Gastrocnemius medialis (tissue), 4 donors: ENCODE data around the gene SPTBN1. TPM values are rescaled to one million over a fixed set of nuclear protein-coding genes. Genes with fewer than 3 reads are reported as not detected.
A peak's percentile ranks its signal among the peaks of the same experiment; 100 is the strongest.

Experiments
- ATAC-seq, 2 donors: fragments of 150-250 bp; one replicate each; pipeline ENCODE4 v1.9.1; 2016
- DNase-seq, 2 donors: peaks; one replicate each; pipeline ENCODE4 v3.0.0-alpha.2; 2019
- H3K27ac ChIP-seq, 4 donors: fragments of 200-600 bp; sonication (generic); 1 replicate in 1 of 4; 2 replicates in 3 of 4; pipeline ENCODE4 v1.5.1; 2016 to 2018; ENCODE audit warnings: mild to moderate bottlenecking in 2 of 4, moderate library complexity in 1 of 4
- H3K27me3 ChIP-seq, 3 donors: fragments of 200-600 bp; sonication (generic) in 2 of 3; 1 replicate in 1 of 3; 2 replicates in 2 of 3; pipeline versions ENCODE4 v1.5.1 to v1.6.0; 2016 to 2019; ENCODE audit warnings: mild to moderate bottlenecking in 1 of 3, moderate library complexity in 1 of 3
- H3K36me3 ChIP-seq, 2 donors: fragments of 200-600 bp; sonication (generic) in 1 of 2; one replicate each; pipeline ENCODE4 v1.5.1; 2017 to 2018
- H3K4me1 ChIP-seq, 2 donors: fragments of 200-600 bp; sonication (generic) in 1 of 2; one replicate each; pipeline ENCODE4 v1.5.1; 2016 to 2017; ENCODE audit warnings: mild to moderate bottlenecking in 2 of 2
- H3K4me3 ChIP-seq, 4 donors: fragments of 200-600 bp; sonication (generic) in 3 of 4; 1 replicate in 1 of 4; 2 replicates in 3 of 4; pipeline ENCODE4 v1.5.1; 2016 to 2019; ENCODE audit warnings: mild to moderate bottlenecking in 2 of 4
- H3K9me3 ChIP-seq, 3 donors: fragments of 200-600 bp; sonication (generic) in 2 of 3; 1 replicate in 1 of 3; 2 replicates in 2 of 3; pipeline ENCODE4 v1.5.1; 2016 to 2019
- CTCF ChIP-seq, 5 experiments: fragments of 450-650 bp in 3 of 5; fragments of 200-600 bp in 2 of 5; sonication (generic) in 2 of 5; IDR thresholded peaks in 4 of 5; conservative IDR thresholded peaks in 1 of 5; 1 replicate in 4 of 5; 2 replicates in 1 of 5; pipeline ENCODE4 v1.5.1; 2016 to 2019; ENCODE audit warnings: antibody characterized with exemption in 5 of 5, mild to moderate bottlenecking in 3 of 5, moderate library complexity in 3 of 5
- POLR2A ChIP-seq, 2 donors: fragments of 450-650 bp; IDR thresholded peaks; one replicate each; pipeline ENCODE4 v1.6.1; 2017; ENCODE audit warnings: antibody characterized with exemption in 2 of 2, mild to moderate bottlenecking in 2 of 2, moderate library complexity in 2 of 2
- in situ Hi-C, 4 donors: fragments of 200-750 bp; cut with MboI; loops; one replicate each; pipeline versions ENCODE4 v1.15.0 to v1.8.0; 2017; ENCODE audit warnings: low sequenced_read_pairs in 4 of 4
- intact Hi-C: fragments of 100-400 bp; cut with DNase I; formaldehyde crosslinking; loops from one replicate; pipeline ENCODE4 v1.15.1; 2023; ENCODE audit warnings: low total_unique reads
- total RNA-seq, 4 donors: library from RNA; depleted of rRNA; stranded (reverse); fragments of >200 nt; gene quantifications; one replicate each; pipeline versions ENCODE4 v1.1.0 to v1.2.3, GENCODE V29; 2016

SPTBN1 gene
- total RNA-seq, 4 donors from 2014 or later = 107 to 191 (median 119) TPM

DNA sequence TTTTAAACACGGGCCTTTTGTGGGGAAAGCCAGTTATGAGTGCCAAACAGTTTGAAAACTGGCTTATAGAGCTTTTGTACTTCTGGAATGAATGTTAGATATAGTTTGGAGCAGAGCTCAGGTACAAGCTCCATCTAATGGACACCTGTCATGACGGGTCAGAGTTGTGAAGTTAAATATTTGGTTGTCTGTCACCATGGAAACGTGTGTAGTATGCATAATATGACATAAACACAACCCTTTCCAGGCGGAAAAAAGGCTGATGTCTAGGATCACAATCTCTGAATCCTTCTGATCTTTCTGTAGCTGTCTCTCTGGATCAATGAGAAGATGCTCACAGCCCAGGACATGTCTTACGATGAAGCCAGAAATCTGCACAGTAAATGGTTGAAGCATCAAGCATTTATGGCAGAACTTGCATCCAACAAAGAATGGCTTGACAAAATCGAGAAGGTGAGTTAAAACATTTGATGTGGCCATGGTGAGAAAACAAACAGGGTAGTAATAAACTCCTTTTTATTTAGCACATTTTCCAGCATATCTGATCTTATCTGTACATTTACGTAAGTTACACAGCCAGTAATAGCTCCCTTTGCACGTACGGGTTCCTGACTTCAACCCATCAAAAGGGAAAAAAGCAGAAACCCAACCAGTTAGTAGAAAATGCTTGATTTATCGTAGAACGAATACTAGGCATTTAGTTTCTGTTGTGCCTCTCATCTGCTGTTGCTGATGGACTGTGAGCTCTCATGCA, 186.7 kb downstream of the SPTBN1 start:
- in situ Hi-C loops = no loop called here
- peaks cover 7 to 31% of the 10 kb centered on the region in 2 donors for H3K4me1 ChIP-seq

DNA sequence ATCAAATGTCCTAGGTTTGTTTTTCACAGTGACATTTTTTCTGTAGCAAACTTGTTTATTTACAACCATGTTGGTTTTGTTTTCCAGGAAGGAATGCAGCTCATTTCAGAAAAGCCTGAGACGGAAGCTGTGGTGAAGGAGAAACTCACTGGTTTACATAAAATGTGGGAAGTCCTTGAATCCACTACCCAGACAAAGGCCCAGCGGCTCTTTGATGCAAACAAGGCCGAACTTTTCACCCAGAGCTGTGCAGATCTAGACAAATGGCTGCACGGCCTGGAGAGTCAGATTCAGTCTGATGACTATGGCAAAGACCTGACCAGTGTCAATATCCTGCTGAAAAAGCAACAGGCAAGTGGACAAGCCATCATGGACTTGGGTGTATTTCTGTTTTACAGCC, 188.1 kb downstream of the SPTBN1 start:
- in situ Hi-C loops (no loop called here), intact Hi-C loops (no loop called here)
- Histone ChIP-seq H3K4me3 (no peak overlapping the region), H3K27ac (no peak overlapping the region), H3K4me1 (peaks cover 7 to 20% of the 10 kb centered on the region in 2 donors), H3K36me3 (peaks cover 2 to 75% of the 10 kb centered on the region in 2 donors), H3K9me3 (no peaks in the 10 kb centered on the region), H3K27me3 (no peaks in the 10 kb centered on the region)
- TF ChIP-seq POLR2A (IDR thresholded peaks at IDR 0.05) = no peak
- no peak for TF ChIP-seq CTCF (IDR thresholded peaks at IDR 0.05 in 4 of 5, conservative IDR thresholded peaks at IDR 0.05 in 1 of 5)
- DNase-seq (no peak), ATAC-seq (no peak)

More for the DNA sequence above, 186.7 kb downstream of the SPTBN1 start:
- H3K36me3 ChIP-seq = peaks cover 2 to 76% of the 10 kb centered on the region in 2 donors
- TF ChIP-seq POLR2A (IDR thresholded peaks at IDR 0.05) (no peak), CTCF (IDR thresholded peaks at IDR 0.05 in 4 of 5, conservative IDR thresholded peaks at IDR 0.05 in 1 of 5) (no peak)
- H3K27ac ChIP-seq = peak overlapping the region in 1 of 4 donors; percentile 45
- H3K9me3 ChIP-seq = no peaks in the 10 kb centered on the region
- DNase-seq (no peak), ATAC-seq (no peak)
- intact Hi-C loops = no loop called here
- no peak overlapping the region for H3K4me3 ChIP-seq
- H3K27me3 ChIP-seq = no peaks in the 10 kb centered on the region

DNA sequence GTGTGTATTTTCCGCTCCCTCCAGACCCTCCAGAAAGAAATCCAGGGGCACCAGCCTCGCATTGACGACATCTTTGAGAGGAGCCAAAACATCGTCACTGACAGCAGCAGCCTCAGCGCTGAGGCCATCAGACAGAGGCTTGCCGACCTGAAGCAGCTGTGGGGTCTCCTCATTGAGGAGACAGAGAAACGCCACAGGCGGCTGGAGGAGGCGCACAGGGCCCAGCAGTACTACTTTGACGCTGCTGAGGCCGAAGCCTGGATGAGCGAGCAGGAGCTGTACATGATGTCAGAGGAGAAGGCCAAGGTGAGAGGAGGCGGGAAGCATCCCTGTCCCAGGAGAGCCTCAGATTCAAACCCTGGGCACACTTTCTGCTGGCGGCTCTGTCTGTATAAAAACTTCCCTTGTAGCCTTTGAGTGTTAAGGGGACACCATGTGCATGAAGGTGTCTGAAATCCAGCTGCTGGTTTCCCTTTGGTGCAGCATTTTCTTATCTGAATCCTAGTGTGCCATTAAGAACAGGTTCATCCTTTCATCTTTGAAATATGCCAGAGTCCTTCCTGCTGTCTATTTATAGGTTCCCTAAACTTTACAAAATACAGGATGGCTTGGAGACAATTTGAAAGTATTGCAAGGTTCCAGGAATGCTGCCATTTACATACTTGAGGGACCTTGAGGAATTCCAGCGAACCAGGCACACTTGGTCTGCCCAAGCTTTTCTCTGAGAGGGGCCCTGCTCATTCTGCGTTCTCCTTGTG, 190.2 kb downstream of the SPTBN1 start:
- TF ChIP-seq POLR2A (IDR thresholded peaks at IDR 0.05) (no peak), CTCF (IDR thresholded peaks at IDR 0.05 in 4 of 5, conservative IDR thresholded peaks at IDR 0.05 in 1 of 5) (no peak)
- DNase-seq (no peak), ATAC-seq (no peak)
- Histone ChIP-seq H3K9me3 (no peaks in the 10 kb centered on the region), H3K4me3 (no peak overlapping the region), H3K36me3 (peaks cover 2 to 85% of the 10 kb centered on the region in 2 donors), H3K27ac (no peak overlapping the region), H3K4me1 (peaks cover 0 to 6% of the 10 kb centered on the region in 2 donors), H3K27me3 (no peaks in the 10 kb centered on the region)
- intact Hi-C loops (no loop called here), in situ Hi-C loops (no loop called here)

- Histone ChIP-seq H3K4me3 (no peak overlapping the region), H3K27me3 (no peaks in the 10 kb centered on the region), H3K36me3 (peaks cover 2 to 97% of the 10 kb centered on the region in 2 donors), H3K27ac (no peak overlapping the region), H3K9me3 (no peaks in the 10 kb centered on the region), H3K4me1 (no peaks in the 10 kb centered on the region)
- ATAC-seq (no peak), DNase-seq (no peak)
- TF ChIP-seq CTCF (IDR thresholded peaks at IDR 0.05 in 4 of 5, conservative IDR thresholded peaks at IDR 0.05 in 1 of 5) (no peak), POLR2A (IDR thresholded peaks at IDR 0.05) (no peak)
- intact Hi-C loops (no loop called here), in situ Hi-C loops (no loop called here)
These were observed 192.1 kb downstream of the SPTBN1 start for GRCh38 chr2:54648256-54648655.
